Placental pericyte (primary cell): ENCODE data around the gene ATL2. TPM values are rescaled to one million over a fixed set of nuclear protein-coding genes. Genes with fewer than 3 reads are reported as not detected.

Experiments
- total RNA-seq: library from RNA; depleted of rRNA; stranded (reverse); fragments of >200 nt; gene quantifications from 2 replicates; pipeline ENCODE4 v1.2.3, GENCODE V29; 2012

The ATL2 gene
- total RNA-seq = 60.2 and 85.6 TPM in 2 replicates

GRCh38 chr2:38377050-38377828, at the start of gene ATL2:
ATL2 (minus strand) TSS chr2:38377273; CDS start chr2:38377260, 13 bp downstream.

Other genes starting within 250 kb of the ATL2 start
- gene HNRNPLL, start 225.7 kb upstream of the ATL2 start, total RNA-seq = 37.4 and 57.1 TPM in 2 replicates